ENCODE data around the gene AKAP10. TPM values are rescaled to one million over a fixed set of nuclear protein-coding genes. Genes with fewer than 3 reads are reported as not detected.

Gene AKAP10
- total and polyA plus RNA-seq, 10 of the 15 experiments (the other 5 are each of a cell fraction or from before 2014, with no cell fraction given), result 4.3 to 23.7 (median 14.7) TPM

DNA sequence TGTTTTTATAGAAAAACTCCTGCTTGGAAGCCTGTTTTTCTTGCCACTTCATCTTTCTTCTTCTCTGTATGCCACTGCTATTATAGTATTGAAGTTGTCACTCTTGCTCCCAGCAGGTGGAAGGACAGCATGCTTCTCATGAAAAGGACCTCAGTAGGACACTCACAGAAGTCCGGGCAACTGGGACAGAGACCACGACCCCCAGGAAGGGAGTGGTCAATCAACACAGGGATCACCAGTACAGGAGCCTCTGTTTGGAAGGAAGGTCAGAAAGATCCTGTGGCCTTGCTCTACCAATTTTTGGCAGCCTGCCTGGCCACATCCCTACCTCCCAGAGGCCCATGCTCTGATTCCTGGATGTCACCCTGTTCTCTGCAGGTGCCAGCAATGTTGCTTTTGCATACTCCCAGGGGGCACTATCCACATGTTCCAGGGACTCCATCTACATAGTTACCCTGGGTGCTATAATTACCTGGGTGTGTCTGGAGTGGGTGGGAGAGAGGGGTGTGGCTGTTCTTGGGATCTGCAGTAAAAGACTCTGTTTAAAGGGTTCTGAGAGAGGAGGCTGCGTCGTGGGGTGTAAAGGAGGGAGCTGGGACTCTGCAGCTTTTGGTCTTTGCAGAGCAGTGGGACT is 13.7 kb upstream of the AKAP10 start:
- ATAC-seq, result no peak
- no TSS peak for BruUV-seq (replicated peaks)
- Histone ChIP-seq H3K79me2 (ENCODE audit: control insufficient read depth, insufficient read depth, low read length) (no peaks in the 10 kb centered on the region), H3K27me3 (replicated peaks in 1 of 2; ENCODE audit: control insufficient read depth in 2 of 2, insufficient read depth in 2 of 2, low read length in 1 of 2) (no peaks in the 10 kb centered on the region; a peak in 1 of 4 replicates), H3K9ac (ENCODE audit: control insufficient read depth, insufficient read depth, low read length) (no peak overlapping the region), H3K4me2 (ENCODE audit: control insufficient read depth, insufficient read depth) (no peak overlapping the region), H3K4me1 (ENCODE audit: control insufficient read depth, insufficient read depth, low read length) (no peaks in the 10 kb centered on the region), H2AFZ (ENCODE audit: control insufficient read depth, low read depth, low read length) (no peak overlapping the region), H3K27ac (ENCODE audit: control insufficient read depth, insufficient read depth) (no peak overlapping the region), H3K36me3 (ENCODE audit: control insufficient read depth in 2 of 2, insufficient read depth in 2 of 2, low read length in 1 of 2) (no peaks in the 10 kb centered on the region), H3K4me3 (no peak overlapping the region), H3K9me3 (replicated peaks; ENCODE audit: control insufficient read depth, insufficient read depth, low read length) (no peaks in the 10 kb centered on the region), H4K20me1 (ENCODE audit: control insufficient read depth, insufficient read depth) (no peaks in the 10 kb centered on the region)
- ChIA-PET CTCF (interaction anchor here (2.8 to 4.1 kb wide), 3 partner anchors 13 to 129 kb away, joined by 15 to 28 read pairs (median 17); partner anchors contain the start of gene AKAP10), RAD21 (ENCODE audit: unreplicated experiment) (no interaction called here), SMC1A (ENCODE audit: uncharacterized antibody, unreplicated experiment) (no interaction called here), POLR2A (no interaction called here)
- no peak for FAIRE-seq
- no peak for DNase-seq (ENCODE audit: low read depth, low spot score)
- intact Hi-C loops (cut with micrococcal nuclease; ENCODE audit: unreplicated experiment), result no loop called here
- WGBS (ENCODE audit: insufficient coverage, insufficient replicate concordance, low lambda C conversion rate, missing lambda C conversion rate), result 66% methylated on average over 4 of the region's 4 CpGs
- in situ Hi-C loops (cut with MboI), result loop anchor here (5.0 kb wide), 2 partner anchors 121 to 326 kb away; no protein-coding TSS in a partner anchor
- TF ChIP-seq IRF4 (IDR thresholded peaks at IDR 0.05; ENCODE audit: low read depth, low read length) (no peak), MXI1 (IDR thresholded peaks at IDR 0.05; ENCODE audit: low read depth, low read length) (no peak), BACH1 (IDR thresholded peaks at IDR 0.05; ENCODE audit: borderline replicate concordance) (no peak), CHD4 (IDR thresholded peaks at IDR 0.05) (no peak), CEBPZ (IDR thresholded peaks at IDR 0.05; ENCODE audit: low read depth, low read length) (no peak), NFIC (IDR thresholded peaks at IDR 0.05; ENCODE audit: low read depth, low read length) (no peak), NRF1 (conservative IDR thresholded peaks at IDR 0.05; ENCODE audit: low read depth, low read length) (no peak), FOXM1 (IDR thresholded peaks at IDR 0.05; ENCODE audit: low read depth, low read length) (no peak), E2F8 (IDR thresholded peaks at IDR 0.05; ENCODE audit: low read depth, partially characterized antibody) (no peak), REST (IDR thresholded peaks at IDR 0.05; ENCODE audit: low read depth, low read length) (no peak), KDM1A (IDR thresholded peaks at IDR 0.05; ENCODE audit: borderline replicate concordance) (no peak), RCOR1 (conservative IDR thresholded peaks at IDR 0.05; ENCODE audit: low read depth, low read length) (no peak)
